GM23338 (cell line): Measurements from ENCODE around the gene IL36B. TPM values are rescaled to one million over a fixed set of nuclear protein-coding genes. Genes with fewer than 3 reads are reported as not detected.

Source experiments
- ATAC-seq: fragments of 200-7000 bp; cut with Tn5 transposase; 3 replicates; pipeline ENCODE4 v1.9.1; 2020
- DNase-seq: peaks from one replicate; pipeline ENCODE4 v3.0.0-alpha.2; 2015; ENCODE audit warnings: low spot score
- H2AFZ ChIP-seq: fragments of 200-600 bp; sonication (generic); 2 replicates; pipeline ENCODE4 v1.8.0; 2016; ENCODE audit warnings: antibody characterized with exemption, mild to moderate bottlenecking, moderate library complexity
- H3F3A ChIP-seq: fragments of 200-600 bp; sonication (generic); replicated peaks from 2 replicates; pipeline ENCODE4 v1.8.0; 2017; ENCODE audit warnings: antibody characterized with exemption, mixed run types, low read depth
- H3K27ac ChIP-seq: fragments of 200-600 bp; sonication (generic); 2 replicates; pipeline ENCODE4 v1.6.1; 2016; ENCODE audit warnings: low read depth
- H3K27me3 ChIP-seq: fragments of 200-600 bp; sonication (generic); 2 replicates; pipeline ENCODE4 v1.8.0; 2016; ENCODE audit warnings: mild to moderate bottlenecking, mixed run types, moderate library complexity; ENCODE audit not compliant: insufficient read depth
- H3K36me3 ChIP-seq: fragments of 200-600 bp; sonication (generic); 2 replicates; pipeline ENCODE4 v1.8.0; 2016; ENCODE audit warnings: mild to moderate bottlenecking; ENCODE audit not compliant: insufficient read depth
- H3K4me1 ChIP-seq: fragments of 200-600 bp; sonication (generic); 2 replicates; pipeline ENCODE4 v1.8.0; 2016; ENCODE audit warnings: mild to moderate bottlenecking, moderate library complexity; ENCODE audit not compliant: insufficient read depth
- H3K4me2 ChIP-seq: fragments of 200-600 bp; sonication (generic); 2 replicates; pipeline ENCODE4 v1.7.1; 2017; ENCODE audit warnings: mixed run types
- H3K4me3 ChIP-seq: fragments of 200-600 bp; sonication (generic); 2 replicates; pipeline ENCODE4 v1.6.1; 2016; ENCODE audit warnings: mixed run types
- H3K79me2 ChIP-seq: fragments of 200-600 bp; sonication (generic); replicated peaks from 2 replicates; pipeline ENCODE4 v1.8.0; 2017; ENCODE audit warnings: mild to moderate bottlenecking; ENCODE audit not compliant: insufficient read depth
- H3K9me2 ChIP-seq: fragments of 200-600 bp; sonication (generic); 2 replicates; pipeline ENCODE4 v1.8.0; 2017; ENCODE audit not compliant: insufficient read depth
- H4K20me1 ChIP-seq: fragments of 200-600 bp; sonication (generic); replicated peaks from 2 replicates; pipeline ENCODE4 v1.8.0; 2017; ENCODE audit warnings: mild to moderate bottlenecking; ENCODE audit not compliant: insufficient read depth
- H3K27ac Mint-ChIP-seq: 2 replicates; pipeline ENCODE4 v1.8.0; 2020; ENCODE audit warnings: inconsistent platforms, mild to moderate bottlenecking, moderate library complexity, mixed read lengths
- H3K27me3 Mint-ChIP-seq: 3 replicates; pipeline ENCODE4 v1.8.0; 2022; ENCODE audit warnings: low read depth, mild to moderate bottlenecking, moderate library complexity, mixed read lengths, inconsistent platforms; ENCODE audit not compliant: insufficient read depth, poor library complexity
- H3K36me3 Mint-ChIP-seq: 3 replicates; pipeline ENCODE4 v1.8.0; 2021; ENCODE audit warnings: low read depth, mild to moderate bottlenecking, inconsistent platforms, moderate library complexity, mixed read lengths
- H3K4me1 Mint-ChIP-seq: 3 replicates; pipeline ENCODE4 v1.8.0; 2020; ENCODE audit warnings: mild to moderate bottlenecking, inconsistent platforms, mixed read lengths
- H3K4me3 Mint-ChIP-seq: 3 replicates; pipeline ENCODE4 v1.8.0; 2021; ENCODE audit warnings: moderate library complexity, mild to moderate bottlenecking, inconsistent platforms, mixed read lengths
- H3K9me3 Mint-ChIP-seq: 3 replicates; pipeline ENCODE4 v1.8.0; 2020; ENCODE audit warnings: moderate library complexity, mild to moderate bottlenecking, inconsistent platforms, mixed read lengths
- CTCF ChIP-seq, 2 experiments: fragments of 200-600 bp in 1 of 2; sonication (generic) in 1 of 2; conservative IDR thresholded peaks; 2 replicates each; pipeline versions ENCODE4 v1.5.1 to v1.6.1; 2016 to 2017; ENCODE audit warnings: antibody characterized with exemption in 2 of 2, low read depth in 2 of 2, mild to moderate bottlenecking in 2 of 2, moderate library complexity in 1 of 2
- ETS1 ChIP-seq: IDR thresholded peaks from 2 replicates; pipeline ENCODE4 v1.6.1; 2016; ENCODE audit warnings: antibody characterized with exemption
- EZH2 ChIP-seq: fragments of 200-600 bp; sonication (generic); IDR thresholded peaks from one replicate; pipeline ENCODE4 v1.8.0; 2017; ENCODE audit warnings: antibody characterized with exemption, mild to moderate bottlenecking, low read depth; ENCODE audit not compliant: unreplicated experiment
- EZH2phosphoT487 ChIP-seq: fragments of 200-600 bp; sonication (generic); IDR thresholded peaks from one replicate; pipeline ENCODE4 v1.8.1; 2018; ENCODE audit warnings: antibody characterized with exemption; ENCODE audit not compliant: unreplicated experiment
- JUNB ChIP-seq: IDR thresholded peaks from one replicate; pipeline ENCODE4 v1.6.1; 2016; ENCODE audit warnings: antibody characterized with exemption; ENCODE audit not compliant: unreplicated experiment
- POLR2AphosphoS5 ChIP-seq: IDR thresholded peaks from 2 replicates; pipeline ENCODE4 v1.6.1; 2016; ENCODE audit warnings: antibody characterized with exemption, low read depth
- ZNF462 ChIP-seq: fragments of 250-450 bp; sonication (Bioruptor Pico); IDR thresholded peaks from 2 replicates; pipeline ENCODE4 v1.5.0; 2020; ENCODE audit warnings: mild to moderate bottlenecking, moderate library complexity
- polyA plus RNA-seq: library from polyadenylated mRNA; unstranded; fragments of >200 nt; fragmentation: Nextera tagmentation; extraction: Ambion mirVana; gene quantifications from 2 replicates; pipeline ENCODE4 v1.2.1, GENCODE V29; 2016
- total RNA-seq: library from RNA; depleted of rRNA; stranded (reverse); fragments of >200 nt; shearing (Covaris generic); gene quantifications from 2 replicates; pipeline ENCODE4 v1.2.3, GENCODE V29; 2014

The IL36B gene
- total and polyA plus RNA-seq, 2 experiments from 2014 or later: not detected

GRCh38 chr2:113060396-113060795 lies 7.7 kb upstream of the IL36B start:
- no peaks in the 10 kb centered on the region for H3K27me3 ChIP-seq
- Mint-ChIP-seq H3K36me3 (peaks cover 2% of the 10 kb centered on the region; the same call in 2 of the 3 replicates), H3K27me3 (peaks cover 6% of the 10 kb centered on the region), H3K27ac (no peak overlapping the region), H3K4me3 (no peak overlapping the region), H3K9me3 (peaks cover 27% of the 10 kb centered on the region), H3K4me1 (peaks cover 6% of the 10 kb centered on the region; the same call in 1 of the 3 replicates)
- no peak overlapping the region for H3K27ac ChIP-seq
- no peaks in the 10 kb centered on the region for H3K79me2 ChIP-seq
- no peaks in the 10 kb centered on the region for H3K9me2 ChIP-seq
- DNase-seq: no peak
- TF ChIP-seq EZH2phosphoT487 (no peak), JUNB (no peak), EZH2 (no peak), CTCF (conservative IDR thresholded peaks at IDR 0.05; ENCODE audit: low read depth in 2 of 2) (no peak), POLR2AphosphoS5 (no peak), ZNF462 (CRISPR knock-in tag) (no peak), ETS1 (no peak)
- H4K20me1 ChIP-seq: no peaks in the 10 kb centered on the region
- no peak overlapping the region for H3K4me3 ChIP-seq
- H2AFZ ChIP-seq: no peak overlapping the region
- no peaks in the 10 kb centered on the region for H3F3A ChIP-seq
- H3K36me3 ChIP-seq: no peaks in the 10 kb centered on the region
- no peak overlapping the region for H3K4me2 ChIP-seq
- no peak; the same call in 2 of the 3 replicates for ATAC-seq
- H3K4me1 ChIP-seq: no peaks in the 10 kb centered on the region
